H1 (cell line): Measurements from ENCODE around the gene RUFY1. TPM values are rescaled to one million over a fixed set of nuclear protein-coding genes. Genes with fewer than 3 reads are reported as not detected.

Experiments
- CTCF ChIA-PET: fragments of 300-600 bp; sonication (Branson Sonifier 250); formaldehyde crosslinking; loops from one replicate; lab custom pipeline; 2021; ENCODE audit not compliant: partially characterized antibody; lab: Charles Lee
- POLR2A ChIA-PET: fragments of 300-600 bp; sonication (Branson Sonifier 250); formaldehyde crosslinking; loops from one replicate; lab custom pipeline; 2021; ENCODE audit warnings: inconsistent platforms; ENCODE audit not compliant: partially characterized antibody; lab: Charles Lee
- DNase-seq, 2 experiments: peaks; one replicate each; pipeline versions ENCODE4 v3.0.0 to v3.0.0-alpha.2; 2010 to 2022; ENCODE audit warnings: low spot score in 2 of 2, low read depth in 1 of 2, mixed read lengths in 1 of 2
- FAIRE-seq: peaks from 2 replicates; lab custom pipeline; 2011; peaks lifted over from hg19 to GRCh38; lab: Jason Lieb, UNC
- H2AFZ ChIP-seq: 2 replicates; pipeline ENCODE4 v1.8.1; 2012; ENCODE audit warnings: low read length, inconsistent platforms
- H2AK5ac ChIP-seq: 2 replicates; pipeline ENCODE4 v1.6.1; 2013; ENCODE audit warnings: low read depth, low read length
- H2BK120ac ChIP-seq: replicated peaks from 2 replicates; pipeline ENCODE3; 2013; ENCODE audit warnings: low read depth, low read length, inconsistent platforms
- H2BK12ac ChIP-seq: 2 replicates; pipeline ENCODE4 v1.6.1; 2013; ENCODE audit warnings: low read depth, low read length
- H2BK15ac ChIP-seq: 2 replicates; pipeline ENCODE4 v1.6.1; 2013; ENCODE audit warnings: low read length
- H2BK20ac ChIP-seq: 2 replicates; pipeline ENCODE4 v1.6.1; 2013; ENCODE audit warnings: low read length
- H2BK5ac ChIP-seq: 2 replicates; pipeline ENCODE4 v1.6.1; 2013; ENCODE audit warnings: low read depth, low read length
- H3K14ac ChIP-seq: 2 replicates; pipeline ENCODE4 v1.6.1; 2013; ENCODE audit warnings: inconsistent platforms; ENCODE audit not compliant: insufficient read length
- H3K18ac ChIP-seq: 2 replicates; pipeline ENCODE4 v1.6.1; 2013; ENCODE audit warnings: low read length; ENCODE audit errors: extremely low read depth
- H3K23ac ChIP-seq: 2 replicates; pipeline ENCODE4 v1.6.1; 2013; ENCODE audit warnings: inconsistent platforms; ENCODE audit not compliant: insufficient read length
- H3K23me2 ChIP-seq: 2 replicates; pipeline ENCODE4 v1.6.1; 2013; ENCODE audit warnings: low read depth, low read length
- H3K27ac ChIP-seq: 2 replicates; pipeline ENCODE4 v1.6.1; 2011; ENCODE audit warnings: low read depth, low read length, inconsistent platforms
- H3K27me3 ChIP-seq, 4 experiments: replicated peaks in 1 of 4; 1 replicate in 1 of 4; 2 replicates in 3 of 4; pipeline versions ENCODE4 v1.6.1 to v1.8.1; 2011 to 2013; ENCODE audit warnings: low read length in 3 of 4, mild to moderate bottlenecking in 3 of 4, inconsistent platforms in 2 of 4, mixed read lengths in 2 of 4, moderate library complexity in 1 of 4; ENCODE audit not compliant: control insufficient read depth in 3 of 4, insufficient read depth in 3 of 4; ENCODE audit errors: extremely low read depth in 1 of 4
- H3K36me3 ChIP-seq, 4 experiments: 2 replicates each; pipeline versions ENCODE4 v1.6.1 to v1.8.1; 2011 to 2013; ENCODE audit warnings: mild to moderate bottlenecking in 4 of 4, low read length in 3 of 4, moderate library complexity in 2 of 4, control low read depth in 1 of 4, inconsistent platforms in 1 of 4; ENCODE audit not compliant: insufficient read depth in 4 of 4, control insufficient read depth in 2 of 4
- H3K4ac ChIP-seq: replicated peaks from 2 replicates; pipeline ENCODE3; 2013; ENCODE audit warnings: low read length, low read depth, mixed read lengths, inconsistent platforms; ENCODE audit not compliant: insufficient read length
- H3K4me1 ChIP-seq, 4 experiments: replicated peaks in 1 of 4; 1 replicate in 1 of 4; 2 replicates in 3 of 4; pipeline versions ENCODE4 v1.6.1 to v1.8.1; 2011 to 2013; ENCODE audit warnings: low read length in 3 of 4, inconsistent platforms in 2 of 4, mixed read lengths in 1 of 4; ENCODE audit not compliant: insufficient read depth in 4 of 4, control insufficient read depth in 3 of 4
- H3K4me2 ChIP-seq, 2 experiments: 2 replicates each; pipeline versions ENCODE4 v1.6.1 to v1.8.1; 2011 to 2013; ENCODE audit warnings: low read depth in 2 of 2, low read length in 2 of 2, control low read depth in 1 of 2, inconsistent platforms in 1 of 2, mild to moderate bottlenecking in 1 of 2; ENCODE audit not compliant: insufficient read depth in 1 of 2
- H3K4me3 ChIP-seq, 4 experiments: fragments of 200-600, 300-600 bp in 1 of 4; sonication (generic), shearing (Covaris generic), sonication (Bioruptor Twin) in 1 of 4; 2 replicates each; pipeline versions ENCODE4 v1.5.1 to v1.8.1; 2011 to 2016; ENCODE audit warnings: low read length in 4 of 4, low read depth in 3 of 4, control low read depth in 2 of 4, inconsistent platforms in 2 of 4, mild to moderate bottlenecking in 2 of 4, mixed read lengths in 1 of 4, moderate library complexity in 1 of 4; ENCODE audit not compliant: insufficient read depth in 2 of 4; ENCODE audit errors: extremely low read depth in 1 of 4
- H3K56ac ChIP-seq: replicated peaks from 2 replicates; pipeline ENCODE3; 2013; ENCODE audit warnings: low read depth, mild to moderate bottlenecking, mixed read lengths, low read length, inconsistent platforms; ENCODE audit not compliant: insufficient read length
- H3K79me1 ChIP-seq: 2 replicates; pipeline ENCODE4 v1.6.1; 2013; ENCODE audit warnings: low read depth, low read length, control low read depth
- H3K79me2 ChIP-seq, 2 experiments: 2 replicates each; pipeline versions ENCODE4 v1.6.1 to v1.8.1; 2012 to 2013; ENCODE audit warnings: low read length in 2 of 2, mild to moderate bottlenecking in 2 of 2, inconsistent platforms in 1 of 2; ENCODE audit not compliant: insufficient read depth in 2 of 2, control insufficient read depth in 1 of 2
- H3K9ac ChIP-seq, 4 experiments: replicated peaks in 1 of 4; 1 replicate in 1 of 4; 2 replicates in 3 of 4; pipeline versions ENCODE4 v1.6.1 to v1.8.1; 2011 to 2013; ENCODE audit warnings: low read depth in 3 of 4, low read length in 3 of 4, control low read depth in 2 of 4, mild to moderate bottlenecking in 2 of 4, moderate library complexity in 2 of 4, inconsistent platforms in 1 of 4; ENCODE audit errors: extremely low read depth in 1 of 4
- H3K9me3 ChIP-seq, 2 experiments: 2 replicates each; pipeline versions ENCODE4 v1.6.1 to v1.8.1; 2012 to 2013; ENCODE audit warnings: mild to moderate bottlenecking in 2 of 2, moderate library complexity in 2 of 2, control low read depth in 1 of 2, inconsistent platforms in 1 of 2, low read depth in 1 of 2, low read length in 1 of 2, mixed read lengths in 1 of 2; ENCODE audit not compliant: insufficient read depth in 2 of 2
- H4K20me1 ChIP-seq, 2 experiments: replicated peaks in 1 of 2; 2 replicates each; pipeline versions ENCODE3 to v1.8.1; 2011 to 2013; ENCODE audit warnings: inconsistent platforms in 2 of 2, low read length in 2 of 2, mild to moderate bottlenecking in 1 of 2; ENCODE audit not compliant: insufficient read depth in 2 of 2, control insufficient read depth in 1 of 2
- H4K5ac ChIP-seq: 2 replicates; pipeline ENCODE4 v1.6.1; 2013; ENCODE audit warnings: low read length, low read depth, mixed read lengths, inconsistent platforms; ENCODE audit not compliant: insufficient read length
- H4K8ac ChIP-seq: 2 replicates; pipeline ENCODE4 v1.8.0; 2013; ENCODE audit warnings: mild to moderate bottlenecking, moderate library complexity, low read length, inconsistent platforms; ENCODE audit not compliant: insufficient read depth; ENCODE audit errors: extremely low read depth
- H4K91ac ChIP-seq: replicated peaks from 2 replicates; pipeline ENCODE3; 2013; ENCODE audit warnings: low read length, mixed read lengths, inconsistent platforms; ENCODE audit not compliant: insufficient read length
- ATF2 ChIP-seq: IDR thresholded peaks from 2 replicates; pipeline ENCODE4 v1.6.1; 2012; ENCODE audit warnings: low read length, inconsistent platforms
- E2F6 ChIP-seq: IDR thresholded peaks from 2 replicates; pipeline ENCODE4 v1.6.1; 2012; ENCODE audit warnings: inconsistent platforms
- HDAC2 ChIP-seq, 2 experiments: fragments of 300-600 bp in 1 of 2; sonication (generic) in 1 of 2; IDR thresholded peaks; 2 replicates each; pipeline ENCODE4 v1.6.1; 2011 to 2012; ENCODE audit warnings: low read depth in 2 of 2, low read length in 2 of 2, mild to moderate bottlenecking in 2 of 2, moderate library complexity in 2 of 2, borderline replicate concordance in 1 of 2, inconsistent platforms in 1 of 2
- MAFK ChIP-seq: IDR thresholded peaks from 2 replicates; pipeline ENCODE4 v1.6.1; 2012; ENCODE audit warnings: low read depth, mild to moderate bottlenecking, improper control_type of control experiment, low read length
- MAX ChIP-seq: IDR thresholded peaks from 2 replicates; pipeline ENCODE4 v1.6.1; 2012; ENCODE audit warnings: inconsistent platforms
- PHF8 ChIP-seq: fragments of 200-600 bp; sonication (generic); conservative IDR thresholded peaks from 2 replicates; pipeline ENCODE4 v1.7.1; 2012; ENCODE audit warnings: low read depth, mild to moderate bottlenecking, inconsistent platforms, low read length, moderate library complexity
- RFX5 ChIP-seq: IDR thresholded peaks from 2 replicates; pipeline ENCODE4 v1.6.1; 2011; ENCODE audit warnings: low read depth, low read length, improper control_type of control experiment, borderline replicate concordance
- TAF7 ChIP-seq: optimal IDR thresholded peaks from 2 replicates; pipeline ENCODE3; 2011; ENCODE audit warnings: low read depth, mild to moderate bottlenecking, inconsistent platforms, low read length, moderate library complexity, borderline replicate concordance
- TBP ChIP-seq: IDR thresholded peaks from 2 replicates; pipeline ENCODE4 v1.6.1; 2011; ENCODE audit warnings: low read depth, low read length, improper control_type of control experiment
- TCF12 ChIP-seq: IDR thresholded peaks from 2 replicates; pipeline ENCODE4 v1.6.1; 2011; ENCODE audit warnings: low read depth, mild to moderate bottlenecking, low read length
- WGBS, 2 experiments: shearing (Covaris generic) in 1 of 2; methylation state at CpG; one replicate each; pipeline versions ENCODE4 v1.1.6 to v1.1.7; 2013 to 2015; ENCODE audit warnings: low lambda C conversion rate in 2 of 2, mixed read lengths in 2 of 2, inconsistent platforms in 1 of 2, low coverage in 1 of 2, missing lambda C conversion rate in 1 of 2; ENCODE audit not compliant: insufficient replicate concordance in 2 of 2, insufficient coverage in 1 of 2, insufficient read length in 1 of 2; ENCODE audit errors: extremely low coverage in 1 of 2, missing lambda C conversion rate in 1 of 2; 5-methylcytosine and 5-hydroxymethylcytosine counted together
- polyA plus RNA-seq, 7 experiments: library from polyadenylated mRNA; depleted of rRNA in 3 of 7; stranded (reverse) in 5 of 7; unstranded in 2 of 7; fragments of >200 nt in 5 of 7; fragments of 200-250 nt in 2 of 7; gene quantifications; 1 replicate in 5 of 7; 2 replicates in 1 of 7; 4 replicates in 1 of 7; pipeline versions ENCODE4 v1.2.1 to v1.2.3, GENCODE V29; 2011 to 2013; ENCODE audit warnings: missing spikeins in 2 of 7, mixed read lengths in 2 of 7
- total RNA-seq: library from RNA; stranded (reverse); fragmentation: NEBNext Ultra II Directional; extraction: Animal tissue kit (Norgen Biotek cat#: 25700); gene quantifications from 2 replicates; pipeline ENCODE4 v1.2.1, GENCODE V29; 2021

RUFY1 gene
- total and polyA plus RNA-seq, 2 of the 8 experiments (the other 6 are each of a cell fraction or from before 2014, with no cell fraction given), result 22.4 to 29.5 TPM

- Histone ChIP-seq H3K4me1 (no peaks in the 10 kb centered on the region), H3K27ac (no peak overlapping the region), H4K5ac (no peak overlapping the region), H2AFZ (no peak overlapping the region), H3K79me2 (no peaks in the 10 kb centered on the region), H4K91ac (no peak overlapping the region), H3K23me2 (no peaks in the 10 kb centered on the region), H2BK120ac (no peak overlapping the region), H3K4me3 (no peak overlapping the region), H3K23ac (no peak overlapping the region), H3K36me3 (peaks cover 32 to 85% (median 54%) of the 10 kb centered on the region in 4 experiments), H2BK5ac (no peak overlapping the region), H2AK5ac (no peak overlapping the region), H3K9ac (no peak overlapping the region; a peak in 1 of 7 replicates), H2BK12ac (no peak overlapping the region), H4K20me1 (peaks cover 19 to 20% of the 10 kb centered on the region in 2 experiments), H3K14ac (no peak overlapping the region), H3K56ac (no peak overlapping the region), H3K4me2 (no peak overlapping the region), H2BK15ac (no peak overlapping the region), H3K79me1 (peaks cover 2% of the 10 kb centered on the region; the same call in 1 of the 2 replicates), H2BK20ac (no peak overlapping the region), H3K9me3 (no peaks in the 10 kb centered on the region), H4K8ac (no peak overlapping the region), H3K4ac (no peak overlapping the region), H3K18ac (no peak overlapping the region), H3K27me3 (no peaks in the 10 kb centered on the region)
- WGBS, 2 experiments, result 90% methylated on average over 8 of the region's 8 CpGs; no CpG with 5 or more reads in 1 of the 2 experiments
- ChIA-PET CTCF (interaction anchor here (1.0 to 4.9 kb wide), 4 partner anchors 11 to 59 kb away, joined by 3 to 19 read pairs (median 9); partner anchors contain the start of gene HNRNPH1), POLR2A (interaction anchor here (0.9 to 20.5 kb wide), 2 partner anchors 23 to 56 kb away, joined by 3 to 351 read pairs; no protein-coding TSS in a partner anchor)
- no peak for DNase-seq
- no peak for FAIRE-seq
- no peak for TF ChIP-seq PHF8
- no peak for TF ChIP-seq TCF12
- no peak for TF ChIP-seq MAFK
- TF ChIP-seq E2F6, result no peak
- no peak for TF ChIP-seq ATF2
- TF ChIP-seq MAX, result no peak
- no peak for TF ChIP-seq RFX5
- TF ChIP-seq HDAC2 (IDR thresholded peaks at IDR 0.05; ENCODE audit: borderline replicate concordance in 1 of 2, low read depth in 2 of 2, low read length in 2 of 2), result no peak
- no peak for TF ChIP-seq TBP
- TF ChIP-seq TAF7, result no peak
Measured at GRCh38 chr5:179609834-179610108, 59.4 kb downstream of the RUFY1 start.
